Activated T-cell treated with anti-CD3 and anti-CD28 coated beads for 24 hours (primary cell): ENCODE results near the gene CLEC16A.
"Not testable (repeated sequence)": the region's sequence is repeated elsewhere in the genome, so short reads cannot be mapped to it uniquely, and the experiment has no call there.

Experiments
- DNase-seq: peaks from one replicate; pipeline ENCODE4 v3.0.0-alpha.2; 2020; ENCODE audit warnings: low read depth

The CLEC16A gene

GRCh38 chr16:11205065-11205699 is 260.8 kb downstream of the CLEC16A start:
- DNase-seq = no peak

GRCh38 chr16:11205754-11206581 is 261.6 kb downstream of the CLEC16A start:
- no peak for DNase-seq

- no peak for DNase-seq
These were observed 263.3 kb downstream of the CLEC16A start for GRCh38 chr16:11207646-11208045.

DNA sequence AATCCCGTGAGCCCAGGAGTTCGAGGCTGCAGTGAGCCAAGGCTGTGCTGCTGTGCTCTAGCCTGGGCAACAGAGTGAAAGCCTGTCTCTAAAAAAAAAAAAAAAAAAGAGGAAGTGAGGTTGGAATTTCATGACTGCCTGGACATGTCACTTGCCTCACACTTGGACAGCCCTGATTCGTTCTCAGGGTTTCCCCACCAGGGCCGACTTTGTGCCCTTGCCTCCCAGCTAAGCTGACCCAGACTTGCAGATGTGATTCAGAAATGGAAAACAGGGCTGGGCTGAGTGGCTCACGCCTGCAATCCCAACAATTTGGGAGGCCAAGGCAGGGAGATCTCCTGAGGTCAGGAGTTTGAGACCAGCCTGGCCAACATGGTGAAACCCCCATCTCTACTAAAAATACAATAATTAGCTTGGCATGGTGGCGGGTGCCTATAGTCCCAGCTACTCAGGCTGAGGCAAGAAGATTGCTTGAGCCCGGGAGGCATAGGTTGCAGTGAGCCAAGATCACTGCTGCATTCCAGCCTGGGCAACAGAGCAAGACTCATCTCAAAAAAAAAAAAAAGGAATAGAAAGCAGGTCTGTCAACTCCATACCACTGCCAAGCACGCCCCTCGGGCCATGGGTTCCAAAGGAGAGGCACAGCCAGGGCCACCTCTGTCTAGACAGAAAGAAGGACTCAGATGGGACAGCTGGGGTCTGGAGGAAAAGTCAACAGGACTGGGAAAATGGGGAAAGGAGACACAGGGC is 264.7 kb downstream of the CLEC16A start:
- DNase-seq = no peak

DNA sequence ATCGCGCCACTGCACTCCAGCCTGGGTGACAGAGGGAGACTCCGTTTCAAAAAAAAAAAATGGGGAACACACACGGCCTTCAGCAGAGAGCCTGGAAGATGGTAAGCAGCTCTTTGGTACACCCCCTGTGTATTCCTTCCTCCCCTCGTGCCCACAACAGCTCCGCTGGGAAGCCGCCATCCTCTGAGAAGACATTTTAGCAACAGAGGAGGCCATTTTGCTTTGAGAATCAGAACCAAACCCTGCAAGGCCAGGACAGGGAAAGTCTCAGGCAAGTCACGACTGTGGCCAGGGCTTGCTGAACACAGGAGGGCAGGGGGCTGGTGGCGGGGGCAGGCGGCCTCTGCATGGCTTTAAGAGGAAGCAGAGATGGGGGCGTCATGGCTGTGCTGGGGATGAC is 265.9 kb downstream of the CLEC16A start:
- no peak for DNase-seq

DNA sequence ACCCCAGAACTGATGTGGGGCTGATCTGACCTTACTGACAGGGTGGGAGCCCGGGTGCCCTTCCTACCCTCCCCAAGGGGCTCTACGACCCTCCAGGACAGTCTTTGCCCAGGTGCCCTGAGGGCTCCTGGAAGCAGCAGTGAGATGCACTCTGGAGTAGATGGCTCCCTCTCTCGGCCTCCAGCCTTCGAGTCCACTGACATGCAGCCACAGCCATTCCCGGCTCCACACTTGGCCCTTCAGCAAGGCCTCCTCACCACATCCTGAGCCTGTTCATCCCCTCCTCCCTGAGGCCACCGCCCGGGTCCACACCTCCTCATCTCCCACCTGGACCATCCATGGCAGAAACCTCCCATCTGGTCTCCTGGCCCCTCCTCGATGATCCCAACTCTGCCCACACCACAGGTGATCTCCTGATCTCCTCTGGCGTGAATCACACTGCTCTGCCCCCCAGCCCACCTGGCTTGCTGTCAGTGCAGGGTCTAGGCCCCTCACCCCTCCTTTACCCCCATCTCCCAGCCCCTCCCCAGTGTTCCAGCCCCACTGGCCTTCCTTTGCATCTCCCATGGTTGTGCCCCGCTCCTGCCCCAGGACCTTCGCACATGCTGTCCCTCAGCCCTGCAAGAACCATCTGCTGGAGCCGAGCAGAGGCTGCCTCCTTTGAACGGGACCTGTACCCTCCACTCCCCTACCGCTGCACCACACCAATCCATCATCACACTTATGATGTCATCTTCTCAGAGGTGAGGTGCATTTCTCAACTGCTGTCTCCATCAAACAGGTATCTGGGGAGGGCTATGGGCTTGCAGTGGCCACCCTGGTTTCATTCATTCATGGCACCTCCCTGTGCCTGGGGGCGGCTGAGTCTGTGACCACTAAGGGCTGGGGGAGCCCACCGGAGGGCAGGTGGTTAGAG is 267.0 kb downstream of the CLEC16A start:
- DNase-seq = no peak

- DNase-seq = no peak
These were observed 267.8 kb downstream of the CLEC16A start for GRCh38 chr16:11211977-11212797.

- no peak for DNase-seq
These were observed 268.4 kb downstream of the CLEC16A start for GRCh38 chr16:11212798-11213196.

DNA sequence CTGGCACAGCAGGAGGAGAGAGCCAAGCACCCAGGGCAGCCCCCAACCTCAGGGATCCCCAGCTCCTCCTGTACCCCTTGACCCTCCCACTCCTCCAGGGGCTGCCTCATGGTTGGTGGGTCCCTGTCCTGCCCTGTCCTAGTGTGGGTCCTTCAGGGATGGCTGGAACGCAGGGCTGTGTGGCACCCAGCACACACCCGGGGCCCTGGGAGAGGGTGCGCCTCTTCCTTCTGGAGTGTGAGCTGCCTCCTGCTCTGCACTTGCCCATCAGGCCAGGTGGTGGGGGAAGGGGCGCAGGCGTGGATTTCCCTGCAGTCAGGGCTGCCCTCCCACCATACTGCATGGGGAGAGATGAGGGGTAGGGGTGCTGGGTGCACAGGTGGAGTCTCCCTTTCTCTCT is 269.0 kb downstream of the CLEC16A start:
- no peak for DNase-seq

- no peak for DNase-seq
These were observed 269.4 kb downstream of the CLEC16A start for GRCh38 chr16:11213799-11214198.

- DNase-seq = no peak
These were observed 271.7 kb downstream of the CLEC16A start for GRCh38 chr16:11215935-11216556.

- no peak for DNase-seq
These were observed 273.6 kb downstream of the CLEC16A start for GRCh38 chr16:11217651-11218603.

DNA sequence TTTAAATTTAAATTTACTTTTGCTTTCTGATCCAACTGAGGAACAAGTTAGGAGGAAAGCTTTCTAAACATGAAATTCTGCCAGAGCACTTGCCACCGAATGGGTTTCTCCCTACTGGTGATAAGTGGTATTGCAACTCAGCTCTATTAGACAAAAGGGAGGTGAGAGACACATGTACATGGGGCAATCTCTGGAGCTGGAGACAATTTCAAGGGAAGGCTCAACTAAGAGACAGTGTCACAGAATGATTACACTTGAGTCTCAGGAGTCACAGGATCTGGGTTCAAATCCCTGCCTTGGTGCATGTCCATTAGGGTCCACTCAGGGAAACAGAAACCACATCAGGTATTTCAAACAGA is 274.2 kb downstream of the CLEC16A start:
- no peak for DNase-seq

- no peak for DNase-seq
These were observed 274.8 kb downstream of the CLEC16A start for GRCh38 chr16:11219178-11219577.

- not testable (repeated sequence) for DNase-seq
These were observed 276.1 kb downstream of the CLEC16A start for GRCh38 chr16:11220507-11220906.

GRCh38 chr16:11224096-11224893 is 279.9 kb downstream of the CLEC16A start:
- peak; percentile 57 for DNase-seq

- DNase-seq = peak; percentile 80
These were observed 280.7 kb downstream of the CLEC16A start for GRCh38 chr16:11224894-11225676.
